Ascending aorta (tissue), 2 donors: ENCODE data around the gene PPT2. TPM values are rescaled to one million over a fixed set of nuclear protein-coding genes. Genes with fewer than 3 reads are reported as not detected.

Experiments
- DNase-seq, 2 donors: peaks; one replicate each; pipeline ENCODE4 v3.0.0-alpha.2; 2019; ENCODE audit warnings: low spot score in 2 of 2
- H3K27ac ChIP-seq, 2 donors: fragments of 200-600 bp; sonication (generic); one replicate each; pipeline ENCODE4 v1.5.1; 2016 to 2017; ENCODE audit warnings: mild to moderate bottlenecking in 1 of 2
- H3K27me3 ChIP-seq: fragments of 200-600 bp; sonication (generic); one replicate; pipeline ENCODE4 v1.5.1; 2017
- H3K36me3 ChIP-seq, 2 donors: fragments of 200-600 bp; sonication (generic); one replicate each; pipeline ENCODE4 v1.5.1; 2016
- H3K4me1 ChIP-seq, 2 donors: fragments of 200-600 bp; sonication (generic); one replicate each; pipeline ENCODE4 v1.5.1; 2016 to 2017; ENCODE audit warnings: mild to moderate bottlenecking in 1 of 2
- H3K4me3 ChIP-seq, 2 donors: fragments of 200-600 bp; sonication (generic); one replicate each; pipeline ENCODE4 v1.5.1; 2016 to 2017; ENCODE audit warnings: mild to moderate bottlenecking in 1 of 2
- H3K9me3 ChIP-seq, 2 donors: fragments of 200-600 bp; sonication (generic); one replicate each; pipeline ENCODE4 v1.5.1; 2016
- intact Hi-C: fragments of 100-400 bp; cut with DNase I; formaldehyde crosslinking; loops from one replicate; pipeline ENCODE4 v1.15.1; 2023
- total RNA-seq: library from RNA; depleted of rRNA; stranded (reverse); fragments of >200 nt; gene quantifications from one replicate; pipeline ENCODE4 v1.1.0, GENCODE V29; 2016
- TF ChIP-seq, protein P1 (sequence below), 3 experiments: fragments of 200-600 bp in 2 of 3; fragments of 450-650 bp in 1 of 3; sonication (generic) in 2 of 3; IDR thresholded peaks; one replicate each; pipeline ENCODE4 v1.5.1; 2016 to 2019; ENCODE audit warnings: antibody characterized with exemption in 3 of 3, mild to moderate bottlenecking in 1 of 3, moderate library complexity in 1 of 3

PPT2 gene, protein sequence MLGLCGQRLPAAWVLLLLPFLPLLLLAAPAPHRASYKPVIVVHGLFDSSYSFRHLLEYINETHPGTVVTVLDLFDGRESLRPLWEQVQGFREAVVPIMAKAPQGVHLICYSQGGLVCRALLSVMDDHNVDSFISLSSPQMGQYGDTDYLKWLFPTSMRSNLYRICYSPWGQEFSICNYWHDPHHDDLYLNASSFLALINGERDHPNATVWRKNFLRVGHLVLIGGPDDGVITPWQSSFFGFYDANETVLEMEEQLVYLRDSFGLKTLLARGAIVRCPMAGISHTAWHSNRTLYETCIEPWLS
- total RNA-seq = 839 TPM

DNA sequence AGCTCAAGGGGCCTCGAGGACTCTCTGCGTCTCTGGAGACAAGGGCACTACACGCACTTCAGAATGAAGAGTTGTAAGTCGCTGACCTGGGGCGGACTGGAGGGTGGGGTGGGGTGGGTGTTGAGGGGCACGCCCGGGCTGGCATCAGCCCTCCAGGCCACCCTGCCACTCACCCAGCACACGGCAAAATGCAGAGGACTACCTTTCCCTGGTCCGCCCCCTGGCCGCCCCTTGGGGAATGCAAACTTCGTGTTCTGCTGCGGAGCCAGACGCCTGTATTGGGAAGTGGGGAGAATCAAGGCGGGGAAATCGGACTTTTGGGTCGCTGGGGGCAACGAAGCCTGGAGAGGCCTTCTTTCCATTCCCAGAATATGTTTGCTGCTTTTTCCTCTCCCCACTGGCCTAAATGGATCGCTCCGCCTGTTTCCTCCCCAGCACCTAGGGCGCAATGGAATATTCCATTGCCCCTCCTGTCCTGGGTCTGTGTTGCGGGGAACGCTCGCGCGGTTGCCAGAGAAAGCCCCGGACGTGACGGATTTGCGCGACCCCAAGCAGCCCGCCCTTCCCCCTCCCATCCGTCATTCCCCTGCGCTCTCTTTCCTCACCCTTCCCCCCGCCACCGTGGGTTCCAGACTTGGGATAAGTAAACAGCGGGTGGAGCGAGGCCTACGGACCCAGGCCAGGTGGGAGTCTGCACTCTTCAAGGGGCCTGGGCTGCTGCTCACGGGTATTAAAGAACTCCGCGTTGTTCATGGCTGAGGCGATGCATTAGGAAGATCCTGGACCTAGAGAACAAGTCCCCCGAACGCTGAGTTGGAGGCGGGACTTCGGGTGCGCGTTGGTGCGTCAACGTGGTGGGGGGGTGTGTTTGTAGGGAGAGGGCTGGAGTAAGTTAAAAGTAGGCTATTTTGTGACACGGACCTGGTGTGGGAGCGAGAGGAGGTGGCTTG lies at the start of gene PPT2:
Gene PPT2, plus strand, starts transcription at position 578 of the 950 bp plus-strand sequence. CDS start 454 bp downstream, outside the sequence.
- no peaks in the 10 kb centered on the region for H3K9me3 ChIP-seq
- peaks cover 12 to 27% of the 10 kb centered on the region in 2 donors for H3K4me1 ChIP-seq
- no peaks in the 10 kb centered on the region for H3K27me3 ChIP-seq
- H3K27ac ChIP-seq = peak within 1 kb of the TSS; percentile 90 to 96
- H3K36me3 ChIP-seq = peaks cover 25 to 29% of the 10 kb centered on the region in 2 donors
- H3K4me3 ChIP-seq = peak within 1 kb of the TSS; percentile 79 to 86
- peak; percentile 70 to 96 for DNase-seq
- intact Hi-C loops = loop anchor here (1.0 to 10.0 kb wide), 8 partner anchors 22 to 419 kb away; partner anchors contain the start of genes AGPAT1, CLIC1, FKBPL and NELFE
- TF ChIP-seq, protein P1, sequence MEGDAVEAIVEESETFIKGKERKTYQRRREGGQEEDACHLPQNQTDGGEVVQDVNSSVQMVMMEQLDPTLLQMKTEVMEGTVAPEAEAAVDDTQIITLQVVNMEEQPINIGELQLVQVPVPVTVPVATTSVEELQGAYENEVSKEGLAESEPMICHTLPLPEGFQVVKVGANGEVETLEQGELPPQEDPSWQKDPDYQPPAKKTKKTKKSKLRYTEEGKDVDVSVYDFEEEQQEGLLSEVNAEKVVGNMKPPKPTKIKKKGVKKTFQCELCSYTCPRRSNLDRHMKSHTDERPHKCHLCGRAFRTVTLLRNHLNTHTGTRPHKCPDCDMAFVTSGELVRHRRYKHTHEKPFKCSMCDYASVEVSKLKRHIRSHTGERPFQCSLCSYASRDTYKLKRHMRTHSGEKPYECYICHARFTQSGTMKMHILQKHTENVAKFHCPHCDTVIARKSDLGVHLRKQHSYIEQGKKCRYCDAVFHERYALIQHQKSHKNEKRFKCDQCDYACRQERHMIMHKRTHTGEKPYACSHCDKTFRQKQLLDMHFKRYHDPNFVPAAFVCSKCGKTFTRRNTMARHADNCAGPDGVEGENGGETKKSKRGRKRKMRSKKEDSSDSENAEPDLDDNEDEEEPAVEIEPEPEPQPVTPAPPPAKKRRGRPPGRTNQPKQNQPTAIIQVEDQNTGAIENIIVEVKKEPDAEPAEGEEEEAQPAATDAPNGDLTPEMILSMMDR (IDR thresholded peaks at IDR 0.05) = peak in 1 of 3 experiments; percentile 21

DNA sequence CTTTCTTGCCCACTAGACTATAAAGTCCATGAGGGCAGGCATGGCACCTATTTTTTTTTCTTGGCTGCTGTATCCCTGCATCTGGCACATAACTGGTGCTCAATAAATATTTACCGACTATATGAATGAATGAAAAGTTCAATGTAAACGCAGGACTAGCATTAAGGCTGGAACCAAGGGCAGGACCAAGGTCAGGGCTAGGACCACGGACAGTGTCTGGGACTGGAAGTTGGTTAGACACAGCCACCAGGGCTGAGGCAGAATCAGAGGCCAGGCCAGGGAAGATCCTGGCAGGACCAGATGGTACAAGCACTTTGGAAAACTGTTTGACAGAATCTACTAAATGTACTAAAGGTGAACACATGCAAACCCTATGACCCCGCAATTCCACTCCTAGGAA lies 48.5 kb upstream of the PPT2 start:
- TF ChIP-seq, protein P1 (IDR thresholded peaks at IDR 0.05) = no peak
- peaks cover 14 to 40% of the 10 kb centered on the region in 2 donors for H3K4me1 ChIP-seq

GRCh38 chr6:32107406-32107805 lies 46.5 kb upstream of the PPT2 start:
- Histone ChIP-seq H3K36me3 (no peaks in the 10 kb centered on the region), H3K4me1 (peaks cover 14 to 44% of the 10 kb centered on the region in 2 donors), H3K27me3 (no peaks in the 10 kb centered on the region), H3K4me3 (peak overlapping the region; percentile 0 to 58), H3K9me3 (no peaks in the 10 kb centered on the region), H3K27ac (peak overlapping the region; percentile 68 to 81)
- peak in 1 of 2 donors; percentile 80 for DNase-seq
- intact Hi-C loops = no loop called here
- TF ChIP-seq, protein P1 (IDR thresholded peaks at IDR 0.05) = no peak

More for the DNA sequence above, 48.5 kb upstream of the PPT2 start:
- H3K36me3 ChIP-seq = no peaks in the 10 kb centered on the region
- H3K4me3 ChIP-seq = no peak overlapping the region
- no peaks in the 10 kb centered on the region for H3K27me3 ChIP-seq
- intact Hi-C loops = no loop called here
- H3K27ac ChIP-seq = no peak overlapping the region
- no peak for DNase-seq
- no peaks in the 10 kb centered on the region for H3K9me3 ChIP-seq

GRCh38 chr6:32108094-32108627 lies 45.8 kb upstream of the PPT2 start:
- TF ChIP-seq, protein P1 (IDR thresholded peaks at IDR 0.05) = no peak
- peak overlapping the region; percentile 34 to 58 for H3K4me3 ChIP-seq
- DNase-seq = peak in 1 of 2 donors; percentile 85
- intact Hi-C loops = loop anchor here (1.0 kb wide), 1 partner anchor 15 kb away; no protein-coding TSS in a partner anchor
- no peaks in the 10 kb centered on the region for H3K9me3 ChIP-seq
- H3K4me1 ChIP-seq = peaks cover 14 to 51% of the 10 kb centered on the region in 2 donors
- peak overlapping the region; percentile 68 to 81 for H3K27ac ChIP-seq
- no peaks in the 10 kb centered on the region for H3K27me3 ChIP-seq
- no peaks in the 10 kb centered on the region for H3K36me3 ChIP-seq

DNA sequence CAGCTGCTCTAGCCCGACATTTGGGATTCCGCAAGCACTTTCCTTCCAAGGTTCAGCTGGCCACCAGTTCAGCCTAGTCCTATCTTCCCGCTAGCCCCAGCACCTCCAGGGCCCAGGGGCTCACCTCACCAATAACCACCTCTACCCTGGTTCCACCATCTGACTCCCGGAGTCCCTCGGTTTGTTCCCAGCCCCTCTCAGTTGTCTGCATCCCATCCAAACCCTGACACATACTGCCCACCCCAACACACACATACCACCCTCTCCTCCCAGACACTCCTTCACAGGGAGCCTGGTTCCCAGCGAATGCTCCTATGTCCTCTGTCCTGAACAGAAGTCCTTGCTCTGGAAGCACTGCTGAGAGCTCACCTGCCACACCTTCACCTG lies 45.2 kb upstream of the PPT2 start:
- TF ChIP-seq, protein P1 (IDR thresholded peaks at IDR 0.05) = no peak
- Histone ChIP-seq H3K9me3 (no peaks in the 10 kb centered on the region), H3K4me1 (peaks cover 14 to 57% of the 10 kb centered on the region in 2 donors), H3K36me3 (no peaks in the 10 kb centered on the region), H3K27ac (peak overlapping the region; percentile 68 to 81), H3K27me3 (no peaks in the 10 kb centered on the region), H3K4me3 (peak overlapping the region; percentile 42 to 58)
- DNase-seq = no peak
- intact Hi-C loops = loop anchor here (1.0 kb wide), 1 partner anchor 15 kb away; no protein-coding TSS in a partner anchor
